GM23338 (cell line): ENCODE results near the gene STRIT1.

Source experiments
- CTCF ChIP-seq, 2 experiments: fragments of 200-600 bp in 1 of 2; sonication (generic) in 1 of 2; conservative IDR thresholded peaks; 2 replicates each; pipeline versions ENCODE4 v1.5.1 to v1.6.1; 2016 to 2017; ENCODE audit warnings: antibody characterized with exemption in 2 of 2, low read depth in 2 of 2, mild to moderate bottlenecking in 2 of 2, moderate library complexity in 1 of 2
- POLR2AphosphoS5 ChIP-seq: IDR thresholded peaks from 2 replicates; pipeline ENCODE4 v1.6.1; 2016; ENCODE audit warnings: antibody characterized with exemption, low read depth

DNA sequence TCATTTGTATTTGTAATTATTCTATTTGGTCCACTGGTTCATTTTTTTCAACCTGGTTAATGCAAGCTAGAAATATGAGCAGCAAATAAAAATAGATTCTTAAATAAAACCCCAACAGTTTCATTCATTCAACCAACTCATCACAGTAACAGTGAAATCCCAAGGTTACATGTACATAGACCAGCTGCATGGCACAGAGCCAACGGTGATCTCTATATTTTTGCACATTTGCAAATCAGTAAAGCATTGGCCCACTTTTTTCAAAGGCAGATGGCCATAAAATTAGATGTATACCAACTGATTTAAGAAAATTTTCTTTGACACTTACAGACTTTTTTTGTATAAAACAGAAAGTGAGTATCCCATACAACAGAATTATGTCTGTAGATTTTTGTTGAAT is 49.3 kb downstream of the STRIT1 start:
- TF ChIP-seq CTCF (conservative IDR thresholded peaks at IDR 0.05; ENCODE audit: low read depth in 2 of 2) (no peak), POLR2AphosphoS5 (no peak)
